Fibroblast of mammary gland (primary cell): Measurements from ENCODE around the gene COX8C.
"Not testable (repeated sequence)": the region's sequence is repeated elsewhere in the genome, so short reads cannot be mapped to it uniquely, and the experiment has no call there.

Source experiments
- DNase-seq: peaks from one replicate; pipeline ENCODE4 v3.0.0-alpha.2; 2010; ENCODE audit warnings: low read depth
- H3K4me3 ChIP-seq: 2 replicates; pipeline ENCODE4 v1.5.1; 2011; ENCODE audit warnings: low read depth, mild to moderate bottlenecking, low read length, moderate library complexity; ENCODE audit not compliant: control insufficient read depth
- CTCF ChIP-seq: conservative IDR thresholded peaks from 2 replicates; pipeline ENCODE4 v1.5.1; 2011; ENCODE audit warnings: low read depth, low read length, inconsistent platforms; ENCODE audit not compliant: control insufficient read depth, insufficient read depth

COX8C gene

GRCh38 chr14:93368996-93369712 is 22.2 kb downstream of the COX8C start:
- DNase-seq: no peak
- no peak overlapping the region for H3K4me3 ChIP-seq
- no peak for TF ChIP-seq CTCF

- H3K4me3 ChIP-seq: no peak overlapping the region
- TF ChIP-seq CTCF: no peak
- DNase-seq: no peak
These were observed 22.8 kb downstream of the COX8C start for GRCh38 chr14:93369713-93370266.

- DNase-seq: no peak
- no peak overlapping the region for H3K4me3 ChIP-seq
- TF ChIP-seq CTCF: no peak
These were observed 28.7 kb downstream of the COX8C start for GRCh38 chr14:93375673-93376156.

GRCh38 chr14:93379831-93380230 is 32.8 kb downstream of the COX8C start:
- DNase-seq: no peak
- no peak for TF ChIP-seq CTCF
- no peak overlapping the region for H3K4me3 ChIP-seq

GRCh38 chr14:93381644-93382043 is 34.7 kb downstream of the COX8C start:
- no peak overlapping the region for H3K4me3 ChIP-seq
- no peak for TF ChIP-seq CTCF
- DNase-seq: no peak

- not testable (repeated sequence) for DNase-seq, H3K4me3 ChIP-seq
These were observed 37.3 kb downstream of the COX8C start for GRCh38 chr14:93384256-93384655.

- no peak for TF ChIP-seq CTCF
- no peak overlapping the region for H3K4me3 ChIP-seq
- no peak for DNase-seq
These were observed 48.2 kb downstream of the COX8C start for GRCh38 chr14:93395231-93395630.
